HG03575 (cell line): ENCODE data around the gene FOXP1.

Source experiments
- ATAC-seq: cut with Tn5 transposase; IDR thresholded peaks from one replicate; pipeline ENCODE4 v1.9.1; 2021; ENCODE audit not compliant: unreplicated experiment, insufficient number of reproducible peaks, low FRiP score; ENCODE audit errors: extremely low read depth

The FOXP1 gene

GRCh38 chr3:71570546-71570945, 13.0 kb downstream of the FOXP1 start:
- ATAC-seq = no peak

- ATAC-seq = no peak
These were observed 15.3 kb downstream of the FOXP1 start for GRCh38 chr3:71568207-71568606.

GRCh38 chr3:71566776-71567175, 16.8 kb downstream of the FOXP1 start:
- no peak for ATAC-seq

GRCh38 chr3:71565976-71566375, 17.6 kb downstream of the FOXP1 start:
- ATAC-seq = no peak

- ATAC-seq = no peak
These were observed 18.2 kb downstream of the FOXP1 start for GRCh38 chr3:71565316-71565715.

- no peak for ATAC-seq
These were observed 19.2 kb downstream of the FOXP1 start for GRCh38 chr3:71564361-71564760.

- peak; percentile 79 for ATAC-seq
These were observed 19.7 kb downstream of the FOXP1 start for GRCh38 chr3:71563827-71564226.

GRCh38 chr3:71562938-71563337, 20.6 kb downstream of the FOXP1 start:
- ATAC-seq = no peak

GRCh38 chr3:71560665-71561064, 22.9 kb downstream of the FOXP1 start:
- ATAC-seq = no peak

GRCh38 chr3:71559578-71560162, 23.9 kb downstream of the FOXP1 start:
- ATAC-seq = no peak

- no peak for ATAC-seq
These were observed 24.5 kb downstream of the FOXP1 start for GRCh38 chr3:71559021-71559420.

- ATAC-seq = no peak
These were observed 28.9 kb downstream of the FOXP1 start for GRCh38 chr3:71554649-71555048.

GRCh38 chr3:71551311-71551919, 32.1 kb downstream of the FOXP1 start:
- ATAC-seq = no peak

- no peak for ATAC-seq
These were observed 33.6 kb downstream of the FOXP1 start for GRCh38 chr3:71549951-71550350.

GRCh38 chr3:71548705-71549384, 34.7 kb downstream of the FOXP1 start:
- ATAC-seq = no peak

GRCh38 chr3:71547249-71548198, 36.0 kb downstream of the FOXP1 start:
- ATAC-seq = no peak

- ATAC-seq = no peak
These were observed 36.7 kb downstream of the FOXP1 start for GRCh38 chr3:71546821-71547220.

GRCh38 chr3:71545330-71545729, 38.2 kb downstream of the FOXP1 start:
- ATAC-seq = no peak

- ATAC-seq = no peak
These were observed 40.0 kb downstream of the FOXP1 start for GRCh38 chr3:71543371-71544016.
